ENCODE results near the gene UVRAG.

DNA sequence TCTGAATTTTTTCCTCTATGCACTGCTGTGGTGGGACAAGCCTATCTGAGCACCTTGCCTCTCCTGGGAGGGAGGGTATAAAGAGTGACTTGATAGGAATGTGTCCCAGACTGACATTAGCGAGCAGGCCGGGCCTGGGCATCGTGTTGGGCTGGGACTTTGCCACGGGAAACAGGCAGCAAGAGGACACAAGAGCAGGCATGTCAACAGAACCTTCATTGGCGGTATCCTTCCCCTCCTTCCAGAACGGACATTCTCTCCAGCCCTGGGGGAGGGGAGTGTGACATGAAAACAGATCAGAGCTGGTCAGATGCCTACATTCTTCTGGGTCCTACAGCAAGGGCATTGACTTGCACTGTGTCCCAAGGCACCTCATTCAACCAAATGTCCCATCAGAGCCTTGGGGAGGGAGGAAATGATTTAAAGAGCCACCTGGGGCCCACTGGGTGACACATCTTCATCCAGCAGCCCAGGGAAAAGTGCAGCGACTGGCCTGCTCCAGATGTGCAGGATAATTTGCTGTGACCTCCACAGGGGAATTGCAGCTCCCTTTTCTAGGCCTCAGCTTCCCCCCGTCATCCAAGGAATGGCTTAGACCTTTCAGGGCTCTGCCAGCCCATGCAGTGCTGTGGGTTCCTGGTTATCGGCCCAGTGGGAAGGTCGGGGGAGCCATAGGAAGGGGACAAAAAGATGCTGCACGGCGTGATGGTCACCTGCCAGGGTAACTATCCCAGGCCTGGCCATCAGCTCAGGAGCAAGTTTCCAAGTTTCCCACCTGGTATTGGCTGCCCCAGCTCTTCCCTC lies 21.8 kb upstream of the UVRAG start:
- TF ChIP-seq, protein P1, sequence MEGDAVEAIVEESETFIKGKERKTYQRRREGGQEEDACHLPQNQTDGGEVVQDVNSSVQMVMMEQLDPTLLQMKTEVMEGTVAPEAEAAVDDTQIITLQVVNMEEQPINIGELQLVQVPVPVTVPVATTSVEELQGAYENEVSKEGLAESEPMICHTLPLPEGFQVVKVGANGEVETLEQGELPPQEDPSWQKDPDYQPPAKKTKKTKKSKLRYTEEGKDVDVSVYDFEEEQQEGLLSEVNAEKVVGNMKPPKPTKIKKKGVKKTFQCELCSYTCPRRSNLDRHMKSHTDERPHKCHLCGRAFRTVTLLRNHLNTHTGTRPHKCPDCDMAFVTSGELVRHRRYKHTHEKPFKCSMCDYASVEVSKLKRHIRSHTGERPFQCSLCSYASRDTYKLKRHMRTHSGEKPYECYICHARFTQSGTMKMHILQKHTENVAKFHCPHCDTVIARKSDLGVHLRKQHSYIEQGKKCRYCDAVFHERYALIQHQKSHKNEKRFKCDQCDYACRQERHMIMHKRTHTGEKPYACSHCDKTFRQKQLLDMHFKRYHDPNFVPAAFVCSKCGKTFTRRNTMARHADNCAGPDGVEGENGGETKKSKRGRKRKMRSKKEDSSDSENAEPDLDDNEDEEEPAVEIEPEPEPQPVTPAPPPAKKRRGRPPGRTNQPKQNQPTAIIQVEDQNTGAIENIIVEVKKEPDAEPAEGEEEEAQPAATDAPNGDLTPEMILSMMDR (IDR thresholded peaks at IDR 0.05; ENCODE audit: insufficient read depth, low read length) = no peak
- TF ChIP-seq POLR2AphosphoS5 (IDR thresholded peaks at IDR 0.05; ENCODE audit: low read depth) = no peak
- no peak for TF ChIP-seq SPI1 (IDR thresholded peaks at IDR 0.05; ENCODE audit: borderline replicate concordance, low read depth)

Measured in HL-60 (cell line).